Measurements from ENCODE around the gene DSCAML1.

DSCAML1 gene

DNA sequence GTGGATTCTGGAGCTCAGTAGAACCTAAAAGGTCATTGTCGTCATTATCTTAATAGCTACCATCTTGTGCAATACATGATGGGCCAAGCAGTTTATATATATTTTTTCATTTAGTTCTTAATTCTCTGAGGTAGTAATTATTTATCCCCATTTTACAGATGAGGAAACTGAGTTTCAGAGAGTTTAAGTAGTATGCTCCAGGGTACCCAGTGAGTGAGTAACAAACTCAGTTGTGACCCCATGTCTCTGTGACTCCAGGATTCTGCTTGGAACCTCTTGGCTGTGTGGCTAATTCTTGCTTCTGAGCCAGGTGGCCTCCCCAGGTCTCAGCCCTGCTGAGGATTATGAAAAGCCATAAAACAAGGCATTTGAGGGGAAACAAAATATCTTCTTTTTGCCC is 386.8 kb downstream of the DSCAML1 start:
- TF ChIP-seq REST (IDR thresholded peaks at IDR 0.05; ENCODE audit: insufficient read depth in 1 of 2, low read depth in 2 of 2, low read length in 2 of 2), result no peak

DNA sequence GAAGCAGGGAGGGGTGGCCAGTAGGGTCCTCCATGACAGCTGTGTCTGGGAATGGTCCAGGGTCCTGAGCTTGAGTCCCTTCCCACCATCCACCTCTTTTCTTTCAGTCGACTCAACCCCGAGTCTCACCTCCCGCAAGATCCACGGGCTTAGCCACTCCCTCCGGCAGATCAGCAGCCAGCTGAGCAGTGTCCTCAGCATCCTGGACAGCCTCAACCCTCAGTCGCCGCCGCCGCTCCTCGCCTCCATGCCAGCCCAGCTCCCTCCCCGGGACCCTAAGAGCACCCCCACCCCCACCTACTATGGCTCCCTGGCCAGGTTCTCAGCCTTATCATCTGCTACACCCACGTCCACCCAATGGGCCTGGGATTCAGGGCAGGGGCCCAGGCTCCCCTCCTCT is 387.5 kb downstream of the DSCAML1 start:
- TF ChIP-seq TAF1 (IDR thresholded peaks at IDR 0.05; ENCODE audit: borderline replicate concordance, insufficient read depth, low read length) (no peak), POLR2AphosphoS5 (IDR thresholded peaks at IDR 0.05; ENCODE audit: low read depth, low read length) (no peak), FOXP2 (optimal IDR thresholded peaks at IDR 0.05; ENCODE audit: borderline replicate concordance, extremely low read depth, extremely low read length, insufficient read depth) (no peak), REST (IDR thresholded peaks at IDR 0.05; ENCODE audit: insufficient read depth in 1 of 2, low read depth in 2 of 2, low read length in 2 of 2) (no peak), SIN3A (IDR thresholded peaks at IDR 0.05; ENCODE audit: borderline replicate concordance, insufficient read depth, low read length) (no peak)

DNA sequence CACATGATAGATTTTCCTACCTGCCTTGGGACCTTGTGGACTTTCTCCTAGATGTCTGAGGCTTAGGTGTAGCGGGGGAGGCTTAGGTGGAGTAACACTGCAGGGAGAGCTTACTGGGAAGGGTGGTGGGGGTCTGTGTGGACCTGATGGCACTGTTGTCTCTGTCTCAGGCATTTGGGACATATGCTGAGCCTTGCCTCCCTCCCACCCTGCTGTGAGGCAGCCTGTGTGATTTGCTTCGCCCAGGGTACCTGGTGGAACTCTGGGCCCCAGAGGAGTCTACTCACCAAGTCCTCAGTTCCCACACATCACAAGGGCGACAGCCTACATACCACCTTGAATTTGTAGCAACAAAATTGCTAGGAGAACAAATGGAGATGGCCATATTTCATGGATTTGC is 388.7 kb downstream of the DSCAML1 start:
- TF ChIP-seq SIN3A (IDR thresholded peaks at IDR 0.05; ENCODE audit: borderline replicate concordance, insufficient read depth, low read length) (no peak), TAF1 (IDR thresholded peaks at IDR 0.05; ENCODE audit: borderline replicate concordance, insufficient read depth, low read length) (no peak), REST (IDR thresholded peaks at IDR 0.05; ENCODE audit: insufficient read depth in 1 of 2, low read depth in 2 of 2, low read length in 2 of 2) (no peak), POLR2AphosphoS5 (IDR thresholded peaks at IDR 0.05; ENCODE audit: low read depth, low read length) (no peak), FOXP2 (optimal IDR thresholded peaks at IDR 0.05; ENCODE audit: borderline replicate concordance, extremely low read depth, extremely low read length, insufficient read depth) (no peak)

GRCh38 chr11:117407016-117407415 is 390.0 kb downstream of the DSCAML1 start:
- TF ChIP-seq POLR2AphosphoS5 (IDR thresholded peaks at IDR 0.05; ENCODE audit: low read depth, low read length) (no peak), TAF1 (IDR thresholded peaks at IDR 0.05; ENCODE audit: borderline replicate concordance, insufficient read depth, low read length) (no peak), SIN3A (IDR thresholded peaks at IDR 0.05; ENCODE audit: borderline replicate concordance, insufficient read depth, low read length) (no peak)

GRCh38 chr11:117396970-117397369 is 400.0 kb downstream of the DSCAML1 start:
- TF ChIP-seq POLR2AphosphoS5 (IDR thresholded peaks at IDR 0.05; ENCODE audit: low read depth, low read length) (no peak), TAF1 (IDR thresholded peaks at IDR 0.05; ENCODE audit: borderline replicate concordance, insufficient read depth, low read length) (no peak), REST (IDR thresholded peaks at IDR 0.05; ENCODE audit: insufficient read depth in 1 of 2, low read depth in 2 of 2, low read length in 2 of 2) (no peak), FOXP2 (optimal IDR thresholded peaks at IDR 0.05; ENCODE audit: borderline replicate concordance, extremely low read depth, extremely low read length, insufficient read depth) (no peak), SIN3A (IDR thresholded peaks at IDR 0.05; ENCODE audit: borderline replicate concordance, insufficient read depth, low read length) (no peak)
